GDM1 (cell line): ENCODE results near the gene EXOC4.
"Not testable (repeated sequence)": the region's sequence is repeated elsewhere in the genome, so short reads cannot be mapped to it uniquely, and the experiment has no call there.

Experiments used
- DNase-seq: peaks from one replicate; lab custom pipeline; 2025; lab: John Stamatoyannopoulos, UW

EXOC4 gene

DNA sequence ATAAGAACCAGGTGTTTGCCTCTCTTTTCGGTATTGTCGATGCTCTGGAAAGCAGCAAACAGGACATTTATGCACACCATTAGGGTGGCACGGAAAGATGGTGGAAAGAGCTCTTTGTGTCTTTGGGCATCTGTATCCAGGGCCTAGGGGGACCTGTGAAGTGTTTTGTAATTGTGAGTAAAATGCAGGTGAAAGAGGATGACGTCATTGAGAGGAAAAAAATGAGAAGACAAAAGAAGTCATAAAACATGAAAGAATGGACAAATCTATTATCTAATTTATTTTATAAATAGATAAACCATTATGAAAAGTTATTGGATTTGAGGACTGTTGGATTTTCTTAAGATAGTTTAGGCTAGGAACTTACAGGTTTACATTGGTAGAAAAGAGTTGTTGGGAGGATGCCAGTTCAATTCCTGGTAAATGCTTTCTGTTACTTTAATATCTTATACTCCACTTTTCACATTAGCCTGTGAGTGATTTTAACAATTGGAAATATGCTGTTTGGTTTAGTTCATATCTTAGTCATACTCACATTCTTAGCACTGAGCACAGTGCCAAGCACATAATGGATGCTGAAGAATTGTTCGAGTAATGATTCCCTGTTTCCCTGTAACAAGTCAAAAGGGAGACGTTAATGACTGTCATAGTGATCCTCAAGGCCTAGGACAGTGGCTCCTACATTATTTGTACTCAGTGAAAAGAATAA, 62.6 kb downstream of the EXOC4 start:
- DNase-seq, result no peak

DNA sequence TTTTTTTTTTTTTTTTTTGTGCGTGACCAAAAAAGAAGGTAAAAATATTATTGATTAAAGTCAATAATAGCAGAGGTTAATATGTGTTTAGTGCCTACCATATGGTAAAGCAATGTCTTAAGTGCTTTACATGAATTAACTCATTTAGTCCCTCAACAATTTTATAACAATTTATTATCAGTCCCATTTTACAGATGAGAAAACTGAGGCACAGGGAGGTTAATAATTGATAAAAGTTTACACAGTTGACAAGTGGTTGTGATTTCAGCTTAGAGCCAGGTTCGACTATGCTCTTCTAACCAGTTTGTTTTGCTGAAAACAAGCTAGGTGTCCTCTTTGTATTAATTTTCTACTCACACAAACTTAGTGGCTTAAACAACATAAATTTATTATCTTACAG, 67.0 kb downstream of the EXOC4 start:
- DNase-seq, result no peak

DNA sequence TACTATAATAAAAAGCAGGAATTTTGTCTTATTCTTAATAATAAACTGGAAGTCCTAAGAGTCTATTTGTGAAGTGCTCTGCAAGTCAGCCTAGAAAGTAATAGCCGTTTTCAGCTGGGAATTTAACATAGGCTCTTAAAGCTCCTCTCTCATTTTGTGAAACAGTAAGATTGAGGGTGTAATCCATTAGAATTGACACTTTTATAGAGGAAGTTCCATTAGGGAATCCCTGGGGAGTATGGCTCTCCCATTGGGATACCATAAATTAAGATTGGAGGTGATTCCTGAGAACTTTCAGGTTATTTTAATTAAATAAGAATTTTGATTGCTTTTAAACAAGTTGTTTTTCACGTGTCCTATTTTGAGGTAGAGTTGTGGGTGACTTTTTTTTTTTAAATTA, 68.0 kb downstream of the EXOC4 start:
- no peak for DNase-seq

DNA sequence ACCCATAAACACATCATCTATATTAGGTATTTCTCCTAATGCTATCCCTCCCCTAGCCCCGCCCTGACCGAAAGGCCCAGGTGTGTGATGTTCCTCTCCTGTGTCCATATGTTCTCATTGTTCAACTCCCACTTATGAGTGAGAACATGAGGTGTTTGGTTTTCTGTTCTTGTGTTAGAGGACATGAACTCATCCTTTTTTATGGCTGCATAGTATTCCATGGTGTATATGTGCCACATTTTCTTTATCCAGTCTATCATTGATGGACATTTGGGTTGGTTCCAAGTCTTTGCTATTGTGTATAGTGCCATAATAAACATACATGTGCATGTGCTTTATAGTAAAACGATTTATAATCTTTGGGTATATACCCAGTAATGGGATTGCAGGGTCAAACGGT, 68.5 kb downstream of the EXOC4 start:
- DNase-seq, result not testable (repeated sequence)

DNA sequence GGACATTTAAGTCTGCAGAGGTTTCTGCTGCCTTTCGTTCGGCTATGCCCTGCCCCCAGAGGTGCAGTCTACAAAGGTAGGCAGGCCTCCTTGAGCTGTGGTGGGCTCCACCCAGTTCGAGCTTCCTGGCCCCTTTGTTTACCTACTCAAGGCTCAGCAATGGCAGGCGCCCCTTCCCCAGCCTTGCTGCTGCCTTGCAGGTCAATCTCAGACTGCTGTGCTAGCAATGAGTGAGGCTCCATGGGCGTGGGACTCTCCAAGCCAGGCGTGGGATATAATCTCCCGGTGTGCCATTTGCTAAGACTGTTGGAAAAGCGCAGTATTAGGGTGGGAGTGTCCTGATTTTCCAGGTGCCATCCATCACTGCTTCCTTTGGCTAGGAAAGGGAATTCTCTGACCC, 73.9 kb downstream of the EXOC4 start:
- not testable (repeated sequence) for DNase-seq

DNA sequence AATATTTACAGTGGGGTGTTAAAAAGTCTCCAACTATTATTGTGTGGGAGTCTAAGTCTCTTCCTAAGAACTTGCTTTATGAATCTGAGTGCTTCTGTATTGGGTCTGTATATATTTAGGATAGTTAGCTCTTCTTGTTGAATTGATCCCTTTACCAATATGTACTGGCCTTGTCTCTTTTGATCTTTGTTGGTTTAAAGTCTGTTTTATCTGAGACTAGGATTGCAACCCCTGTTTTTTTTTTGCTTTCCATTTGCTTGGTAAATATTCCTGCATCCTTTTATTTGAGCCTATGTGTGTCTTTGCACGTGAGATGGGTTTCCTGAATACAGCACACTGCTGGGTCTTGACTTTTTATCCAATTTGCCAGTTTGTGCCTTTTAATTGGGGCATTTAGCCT, 75.1 kb downstream of the EXOC4 start:
- DNase-seq, result not testable (repeated sequence)

DNA sequence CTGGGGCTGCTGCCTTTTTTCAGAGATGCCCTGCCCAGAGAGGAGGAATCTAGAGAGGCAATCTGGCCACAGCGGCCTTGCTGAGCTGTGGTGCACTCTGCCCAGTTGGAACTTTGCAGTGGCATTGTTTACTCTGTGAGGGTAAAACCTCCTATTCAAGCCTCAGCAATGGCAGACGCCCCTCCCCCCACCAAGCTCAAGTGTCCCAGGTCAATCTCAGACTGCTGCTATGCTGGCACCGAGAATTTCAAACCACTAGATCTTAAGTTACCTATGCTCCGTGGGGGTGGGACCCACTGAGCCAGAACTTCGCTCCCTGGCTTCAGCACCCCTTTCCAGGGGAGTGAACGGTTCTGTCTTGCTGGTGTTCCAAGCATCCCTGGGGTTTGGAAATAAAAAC, 77.2 kb downstream of the EXOC4 start:
- no peak for DNase-seq

DNA sequence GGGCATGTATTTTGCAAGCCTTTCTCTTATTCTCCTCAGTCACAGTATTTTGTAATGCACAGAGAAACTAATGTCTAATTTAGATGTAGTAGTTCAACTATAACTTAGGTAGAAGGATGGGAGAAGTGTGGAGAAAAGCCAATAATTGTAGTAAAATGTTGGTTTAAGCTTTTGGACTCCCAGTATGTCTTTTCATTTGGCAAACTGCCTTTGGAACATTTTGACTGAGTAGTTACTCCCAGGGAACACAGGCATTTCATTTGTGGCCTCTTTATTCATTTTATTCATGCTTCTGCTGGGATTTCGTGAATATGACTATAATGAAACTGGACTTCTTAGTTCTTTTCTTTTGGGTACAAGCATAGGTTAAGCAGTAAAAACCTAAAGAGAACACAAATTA, 79.0 kb downstream of the EXOC4 start:
- DNase-seq, result no peak

DNA sequence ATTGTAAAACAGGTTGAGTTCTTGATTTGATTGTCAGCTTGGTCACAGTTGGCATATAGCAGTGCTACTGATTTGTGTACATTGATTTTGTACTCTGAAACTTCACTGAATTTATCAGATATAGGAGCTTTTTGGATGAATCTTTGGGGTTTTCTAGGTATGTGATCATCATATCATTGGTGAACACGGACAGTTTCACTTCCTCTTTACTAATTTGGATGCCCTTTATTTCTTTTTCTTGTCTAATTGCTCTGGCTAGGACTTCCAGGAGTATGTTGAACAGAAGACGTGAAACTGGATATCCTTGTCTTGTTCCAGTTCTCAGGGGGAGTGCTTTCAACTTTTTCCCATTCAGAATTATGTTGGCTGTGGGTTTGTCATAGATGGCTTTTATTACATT, 86.9 kb downstream of the EXOC4 start:
- no peak for DNase-seq

DNA sequence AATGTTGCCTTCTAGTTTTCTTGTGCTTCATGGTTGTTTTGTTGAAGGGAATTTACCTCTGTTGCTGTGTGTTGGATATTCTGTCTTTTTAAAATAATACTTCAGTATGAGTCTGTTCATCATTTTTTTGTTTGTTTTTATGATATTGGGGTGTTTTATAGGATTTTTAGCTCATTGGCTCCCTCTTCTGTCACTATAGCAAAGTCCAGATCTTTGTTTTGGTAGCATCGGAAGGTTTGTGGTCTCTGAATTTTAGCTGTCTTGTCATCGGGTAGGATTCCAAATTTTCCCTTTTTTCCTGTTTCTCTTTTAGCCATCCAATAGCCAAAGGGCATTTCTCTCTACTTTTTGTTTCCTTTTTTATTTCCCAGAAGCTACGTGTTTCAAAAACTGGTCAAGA, 91.4 kb downstream of the EXOC4 start:
- no peak for DNase-seq

DNA sequence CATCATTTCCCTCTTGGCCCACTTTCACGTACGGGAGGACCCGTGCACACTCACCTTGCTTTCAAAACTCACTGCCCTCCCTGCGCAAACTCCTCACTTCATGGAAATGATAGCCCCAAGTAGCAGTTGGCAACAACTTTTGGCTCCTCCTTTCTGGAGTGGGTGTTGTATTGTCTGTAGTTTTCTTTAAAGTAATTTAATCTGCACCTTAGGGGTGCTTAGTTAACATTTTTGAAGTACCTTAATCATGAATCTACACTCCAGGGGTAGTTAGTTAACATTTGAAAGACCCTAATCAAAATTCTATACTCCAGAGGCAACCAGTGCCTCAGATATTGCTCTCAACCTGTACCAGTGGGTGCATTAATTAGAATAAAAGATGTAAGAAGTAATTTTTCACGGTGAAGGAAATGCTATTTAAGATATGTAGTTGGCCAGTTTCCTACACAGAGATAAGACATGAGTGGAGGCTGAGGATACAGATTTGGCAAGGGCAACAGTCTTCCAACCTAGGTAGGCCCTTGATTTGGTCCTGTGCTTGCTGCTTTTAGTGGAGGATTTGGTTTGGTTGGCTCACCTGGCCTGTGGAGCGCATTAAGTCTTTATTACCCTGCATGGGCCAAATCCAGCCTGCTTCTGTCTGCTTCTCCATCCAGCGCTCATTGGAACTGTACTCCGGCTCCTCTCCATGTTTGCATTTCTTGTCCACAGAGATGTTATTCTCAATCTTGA, 93.0 kb downstream of the EXOC4 start:
- DNase-seq, result no peak

DNA sequence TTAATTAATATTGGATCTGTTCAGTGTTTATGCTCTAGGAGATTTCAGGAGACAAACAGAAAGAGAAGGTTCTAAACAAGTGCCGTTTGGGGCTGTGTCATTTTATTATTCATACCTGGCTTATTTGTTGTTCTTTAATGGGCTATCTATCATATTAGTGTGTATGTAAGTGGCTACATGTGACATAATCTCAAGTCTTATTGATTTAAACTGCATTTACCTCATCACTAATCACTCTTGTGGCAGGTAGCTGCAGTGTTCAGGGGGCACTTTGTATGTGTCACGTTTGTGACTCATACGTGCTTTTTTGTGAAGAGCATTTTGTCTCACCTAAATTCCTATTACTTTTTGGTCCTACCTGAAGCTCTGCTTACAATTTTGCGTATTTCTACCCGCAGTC, 95.4 kb downstream of the EXOC4 start:
- DNase-seq, result no peak

DNA sequence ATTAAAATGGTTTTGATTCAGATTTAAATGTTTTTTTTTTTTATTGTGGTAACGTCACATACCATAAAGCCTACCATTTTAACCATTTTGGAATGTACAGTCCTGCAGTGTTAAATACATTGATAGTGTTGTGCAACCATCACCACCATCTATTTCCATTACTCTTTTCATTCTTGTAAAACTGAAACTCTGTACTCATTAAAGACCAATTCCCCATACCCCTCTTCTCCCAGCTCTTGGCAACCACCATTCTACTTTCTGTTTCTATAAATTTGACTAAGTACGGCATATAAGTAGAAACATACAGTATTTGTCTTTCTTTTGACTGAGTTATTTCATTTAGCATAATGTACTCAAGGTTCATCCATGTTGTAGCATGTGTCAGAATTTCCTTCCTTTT, 96.2 kb downstream of the EXOC4 start:
- no peak for DNase-seq

DNA sequence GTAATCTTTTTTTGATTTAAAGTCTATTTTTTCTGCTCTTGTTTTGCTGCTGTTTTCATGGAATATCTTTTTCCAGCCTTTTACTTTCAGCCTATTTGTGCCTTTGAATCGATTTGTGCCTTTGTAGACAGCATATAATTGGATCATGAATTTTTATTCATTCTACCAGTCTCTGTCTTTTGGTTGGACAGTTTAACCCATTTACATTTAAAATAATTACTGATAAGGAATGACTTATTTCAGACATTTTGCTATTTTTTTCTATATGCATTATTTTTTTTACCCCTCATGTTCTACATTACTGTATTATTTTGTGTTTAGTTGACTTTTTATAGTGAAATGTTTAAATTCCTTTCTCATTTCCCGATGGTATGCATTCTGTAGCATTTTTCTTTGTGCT, 99.6 kb downstream of the EXOC4 start:
- DNase-seq, result no peak

DNA sequence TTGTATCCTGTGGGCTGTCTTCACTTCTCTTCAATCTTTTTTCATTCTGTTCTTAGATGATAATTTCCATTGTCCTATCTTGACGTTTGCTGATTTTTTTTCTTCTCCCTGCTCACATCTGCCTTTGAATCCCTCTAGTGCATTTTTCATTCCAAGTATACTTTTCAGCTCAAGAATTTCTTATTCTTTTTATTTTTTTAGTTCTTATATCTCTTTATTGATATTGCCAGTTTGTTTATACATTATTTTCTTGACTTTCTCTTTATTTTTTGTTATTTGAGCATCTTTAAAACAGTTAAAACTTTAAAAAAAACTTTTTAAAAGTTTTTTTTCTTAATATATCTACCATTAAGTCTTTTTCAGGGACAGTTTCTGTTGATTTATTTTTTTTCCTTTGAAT, 100.9 kb downstream of the EXOC4 start:
- DNase-seq, result no peak

DNA sequence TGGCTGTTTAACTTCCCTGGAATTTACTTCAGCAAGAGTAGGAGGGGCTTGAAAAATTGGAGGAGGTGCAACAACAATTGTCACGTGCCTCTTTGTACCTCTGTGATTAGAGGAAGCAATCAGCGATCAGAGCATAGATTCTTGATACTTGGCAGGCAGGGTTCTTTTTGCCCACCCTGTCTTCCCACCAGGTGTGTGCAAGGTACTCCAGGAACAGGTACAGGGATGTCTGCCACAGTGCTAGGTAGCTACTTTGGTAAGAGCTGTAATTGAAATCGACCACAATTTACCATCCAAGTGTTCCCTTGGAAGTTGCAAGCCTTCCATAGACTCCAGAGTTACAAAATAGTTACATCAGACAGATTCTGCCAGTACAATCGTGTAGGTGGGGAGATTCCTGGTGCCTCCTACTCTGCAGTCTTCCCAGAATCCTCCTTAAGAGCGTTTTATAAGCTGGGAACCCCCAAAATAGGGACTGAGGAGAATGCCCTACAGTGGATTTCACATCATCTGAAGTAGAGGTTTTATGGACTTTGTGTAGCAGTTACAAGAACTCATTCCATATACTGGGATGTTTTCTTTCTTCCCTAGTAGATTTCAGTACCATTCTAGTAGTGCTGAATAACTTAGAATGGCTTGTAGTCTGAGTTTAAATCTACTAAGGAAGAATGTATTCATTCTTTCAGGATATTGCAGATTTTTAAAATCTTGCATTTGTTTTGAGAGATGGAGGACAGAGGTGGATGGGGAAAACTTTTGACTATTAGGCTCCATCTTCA, 101.9 kb downstream of the EXOC4 start:
- no peak for DNase-seq

DNA sequence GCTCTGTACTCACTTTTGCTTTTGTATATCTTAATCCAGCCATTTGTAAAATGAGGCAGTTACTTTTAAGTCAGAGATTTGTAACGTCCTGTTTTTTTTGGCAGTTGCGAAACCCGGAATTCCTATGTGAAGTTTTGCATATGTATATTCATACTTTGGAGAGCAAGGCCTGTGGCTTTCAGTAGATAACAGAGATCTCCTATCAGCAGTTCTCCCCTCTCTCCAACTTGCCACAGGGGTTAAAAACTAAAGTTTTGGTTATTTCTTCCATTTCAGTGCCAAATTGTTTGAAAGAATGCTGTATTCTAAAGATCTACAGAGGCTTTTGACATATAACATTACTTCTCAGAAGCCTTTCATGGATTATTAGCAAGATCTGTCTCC, 102.4 kb downstream of the EXOC4 start:
- DNase-seq, result no peak

DNA sequence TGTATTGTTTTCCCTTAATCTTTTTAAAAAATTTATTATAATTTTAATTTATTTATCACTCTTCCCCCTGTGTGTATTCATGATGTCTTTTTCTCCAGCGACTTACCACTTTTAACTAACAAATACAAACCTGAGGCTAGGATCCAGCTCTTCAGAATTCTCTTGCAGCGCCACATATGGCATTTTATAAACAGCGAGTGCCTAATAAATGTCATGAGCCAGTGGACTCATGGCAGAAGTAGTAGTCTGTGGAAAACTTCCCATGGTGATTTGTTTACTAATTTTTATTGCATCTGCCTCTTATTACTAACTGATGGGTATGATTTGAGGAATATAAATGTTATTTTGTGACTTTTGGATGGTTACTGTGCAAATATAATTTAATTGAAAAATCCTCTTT, 102.9 kb downstream of the EXOC4 start:
- no peak for DNase-seq

DNA sequence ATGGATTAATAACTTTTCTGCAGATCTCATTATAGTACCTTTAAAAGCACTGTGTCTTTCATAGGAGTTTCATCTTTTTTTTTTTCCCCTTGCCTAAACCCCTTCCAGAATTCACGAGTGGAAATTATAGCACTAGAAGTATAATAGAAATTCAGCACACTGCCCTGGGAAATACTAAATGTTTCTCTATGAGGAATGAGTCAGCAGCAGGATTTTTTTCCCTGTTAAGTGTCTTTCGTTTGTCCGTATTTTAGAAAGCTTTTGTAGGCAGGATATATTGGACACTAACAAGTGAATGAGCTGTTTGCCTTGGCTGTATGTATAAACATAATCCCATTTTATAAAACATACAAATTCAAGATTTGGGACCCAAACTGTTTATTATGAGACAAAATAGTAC, 105.8 kb downstream of the EXOC4 start:
- no peak for DNase-seq

DNA sequence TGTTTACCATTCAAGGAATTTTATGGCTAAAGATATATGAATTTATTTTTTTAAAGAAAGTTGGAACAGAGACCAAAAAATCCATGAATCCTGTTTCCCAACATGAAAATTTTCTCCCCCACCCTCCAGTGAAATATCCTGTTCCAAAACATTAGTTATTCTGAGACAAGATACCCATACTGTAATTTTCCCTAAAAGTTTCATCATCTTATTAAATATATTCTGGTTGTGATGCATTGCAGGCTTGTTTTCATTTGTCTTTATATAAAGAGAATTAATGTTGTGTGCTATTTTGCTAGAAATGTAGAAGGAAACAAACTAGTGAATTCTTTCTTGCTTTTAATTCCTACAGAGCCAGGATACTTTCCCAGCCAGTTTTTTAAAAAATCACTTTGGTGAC, 106.6 kb downstream of the EXOC4 start:
- no peak for DNase-seq

DNA sequence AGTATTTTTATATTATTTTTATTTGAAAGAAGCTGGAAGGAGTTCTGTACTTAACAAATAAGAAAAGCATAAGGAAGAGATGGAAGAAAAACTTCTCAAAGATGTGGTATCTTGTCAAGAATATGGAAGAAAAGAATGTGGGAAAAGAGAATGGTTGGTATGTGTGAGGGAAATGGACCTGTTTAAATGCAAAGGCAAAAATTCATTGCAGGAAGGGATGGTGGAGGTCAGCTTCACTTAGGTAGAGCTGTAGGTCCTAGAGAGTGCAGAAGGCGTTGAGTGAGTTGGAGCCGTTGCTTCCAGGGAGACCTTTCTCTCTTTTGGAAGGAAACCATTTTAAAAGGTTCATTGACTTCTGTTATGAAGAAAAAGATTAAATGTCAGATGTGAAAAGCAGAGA, 107.3 kb downstream of the EXOC4 start:
- DNase-seq, result no peak

DNA sequence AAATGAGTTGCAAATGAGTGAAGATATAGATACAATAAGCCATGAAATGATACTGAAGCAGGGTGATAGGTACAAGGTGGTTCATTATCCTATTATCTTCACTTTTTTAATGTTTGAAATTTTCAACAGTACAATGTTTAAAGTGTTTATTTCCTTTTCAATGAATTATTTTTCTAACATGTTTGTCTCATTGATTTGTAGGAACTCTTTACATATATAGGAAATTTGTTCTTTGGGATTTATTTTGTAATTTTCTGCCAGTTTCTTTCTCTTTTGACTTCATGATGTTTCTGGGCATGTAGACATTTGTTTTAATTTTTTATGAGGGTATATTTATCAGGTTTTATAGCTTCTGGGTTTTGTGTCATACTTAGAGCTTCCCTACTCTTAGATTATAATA, 108.9 kb downstream of the EXOC4 start:
- no peak for DNase-seq
